ENCODE measurements around the gene SLC37A1.

DNA sequence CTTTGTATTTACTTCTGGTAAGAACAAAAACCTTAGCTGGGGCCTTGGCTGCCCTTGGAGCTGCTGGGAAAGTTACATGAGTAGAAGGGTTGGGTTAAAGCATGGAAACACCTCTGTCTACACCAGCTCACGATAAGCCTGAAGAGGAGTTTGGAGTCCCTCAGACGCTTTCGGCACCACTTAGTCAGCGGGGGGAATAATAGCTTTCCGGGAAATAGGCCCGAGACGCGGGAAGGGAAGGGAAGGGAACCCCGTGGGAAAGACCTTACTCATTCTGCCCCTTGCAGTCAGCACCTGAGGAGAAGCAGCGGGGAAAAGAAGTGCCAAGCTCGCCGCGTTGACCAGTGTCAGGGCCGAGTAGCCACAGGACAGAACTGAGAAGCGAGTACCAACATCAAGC, 73.4 kb downstream of the SLC37A1 start:
- TF ChIP-seq, protein P1, sequence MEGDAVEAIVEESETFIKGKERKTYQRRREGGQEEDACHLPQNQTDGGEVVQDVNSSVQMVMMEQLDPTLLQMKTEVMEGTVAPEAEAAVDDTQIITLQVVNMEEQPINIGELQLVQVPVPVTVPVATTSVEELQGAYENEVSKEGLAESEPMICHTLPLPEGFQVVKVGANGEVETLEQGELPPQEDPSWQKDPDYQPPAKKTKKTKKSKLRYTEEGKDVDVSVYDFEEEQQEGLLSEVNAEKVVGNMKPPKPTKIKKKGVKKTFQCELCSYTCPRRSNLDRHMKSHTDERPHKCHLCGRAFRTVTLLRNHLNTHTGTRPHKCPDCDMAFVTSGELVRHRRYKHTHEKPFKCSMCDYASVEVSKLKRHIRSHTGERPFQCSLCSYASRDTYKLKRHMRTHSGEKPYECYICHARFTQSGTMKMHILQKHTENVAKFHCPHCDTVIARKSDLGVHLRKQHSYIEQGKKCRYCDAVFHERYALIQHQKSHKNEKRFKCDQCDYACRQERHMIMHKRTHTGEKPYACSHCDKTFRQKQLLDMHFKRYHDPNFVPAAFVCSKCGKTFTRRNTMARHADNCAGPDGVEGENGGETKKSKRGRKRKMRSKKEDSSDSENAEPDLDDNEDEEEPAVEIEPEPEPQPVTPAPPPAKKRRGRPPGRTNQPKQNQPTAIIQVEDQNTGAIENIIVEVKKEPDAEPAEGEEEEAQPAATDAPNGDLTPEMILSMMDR (IDR thresholded peaks at IDR 0.05) = no peak
- no peak for TF ChIP-seq POLR2A (IDR thresholded peaks at IDR 0.05)

Measured in uterus (tissue), 2 donors.